ENCODE data around the gene AGBL4. TPM values are rescaled to one million over a fixed set of nuclear protein-coding genes. Genes with fewer than 3 reads are reported as not detected.
"Not testable (repeated sequence)": the region's sequence is repeated elsewhere in the genome, so short reads cannot be mapped to it uniquely, and the experiment has no call there.

Gene AGBL4
- total RNA-seq, 4 donors from 2014 or later = 0.44 to 1.5 (median 1.2) TPM; not detected in 1

DNA sequence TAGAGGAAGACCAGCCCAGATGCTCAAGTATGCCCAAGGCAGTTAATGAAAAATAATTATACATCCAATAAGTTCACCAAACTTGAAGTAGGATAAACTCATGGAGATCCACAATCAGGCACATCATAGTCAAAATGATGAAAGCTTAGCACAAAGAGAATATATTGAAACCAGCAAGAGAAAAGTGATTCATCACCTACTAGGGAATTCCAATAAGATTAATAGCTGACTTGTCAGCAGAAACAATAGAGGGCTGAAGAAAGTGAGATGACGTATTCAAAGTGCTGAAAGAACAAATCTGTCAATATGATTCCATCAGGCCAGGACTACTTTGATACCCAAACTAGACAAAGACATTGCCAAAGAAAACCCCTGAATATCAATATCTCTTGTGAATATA lies 995.4 kb downstream of the AGBL4 start:
- 79 to 97% methylated on average over 1 of the region's 1 CpG for WGBS, 2 donors
- H3K4me3 ChIP-seq = no peak overlapping the region
- DNase-seq (ENCODE audit: low spot score in 2 of 2) = no peak
- H3K9me3 ChIP-seq = peaks cover 0 to 28% (median 0%) of the 10 kb centered on the region in 4 donors
- no peaks in the 10 kb centered on the region for H3K27me3 ChIP-seq
- no peaks in the 10 kb centered on the region for H3K36me3 ChIP-seq
- H3K4me1 ChIP-seq = no peaks in the 10 kb centered on the region
- H3K27ac ChIP-seq = no peak overlapping the region
- no peak for TF ChIP-seq EP300 (IDR thresholded peaks at IDR 0.05)
- TF ChIP-seq POLR2A (IDR thresholded peaks at IDR 0.05) = no peak
- TF ChIP-seq CTCF (IDR thresholded peaks at IDR 0.05) = no peak

GRCh38 chr1:49026230-49026811 lies 997.4 kb downstream of the AGBL4 start:
- WGBS, 2 donors = 51 to 75% methylated on average over 1 of the region's 1 CpG
- no peaks in the 10 kb centered on the region for H3K27me3 ChIP-seq
- H3K36me3 ChIP-seq = no peaks in the 10 kb centered on the region
- TF ChIP-seq EP300 (IDR thresholded peaks at IDR 0.05) (no peak), CTCF (IDR thresholded peaks at IDR 0.05) (no peak), POLR2A (IDR thresholded peaks at IDR 0.05) (no peak)
- H3K9me3 ChIP-seq = peaks cover 0 to 28% (median 0%) of the 10 kb centered on the region in 4 donors
- H3K4me1 ChIP-seq = no peaks in the 10 kb centered on the region
- no peak overlapping the region for H3K27ac ChIP-seq
- H3K4me3 ChIP-seq = no peak overlapping the region
- no peak for DNase-seq (ENCODE audit: low spot score in 2 of 2)

- Histone ChIP-seq H3K27me3 (no peaks in the 10 kb centered on the region), H3K4me1 (no peaks in the 10 kb centered on the region), H3K4me3 (no peak overlapping the region), H3K36me3 (no peaks in the 10 kb centered on the region), H3K9me3 (no peaks in the 10 kb centered on the region), H3K27ac (no peak overlapping the region)
- 64 to 66% methylated on average over 5 of the region's 5 CpGs for WGBS, 2 donors
- DNase-seq (ENCODE audit: low spot score in 2 of 2) = no peak
- TF ChIP-seq POLR2A (IDR thresholded peaks at IDR 0.05) (no peak), EP300 (IDR thresholded peaks at IDR 0.05) (no peak), CTCF (IDR thresholded peaks at IDR 0.05) (no peak)
These were observed 1007.5 kb downstream of the AGBL4 start for GRCh38 chr1:49016030-49016977.

DNA sequence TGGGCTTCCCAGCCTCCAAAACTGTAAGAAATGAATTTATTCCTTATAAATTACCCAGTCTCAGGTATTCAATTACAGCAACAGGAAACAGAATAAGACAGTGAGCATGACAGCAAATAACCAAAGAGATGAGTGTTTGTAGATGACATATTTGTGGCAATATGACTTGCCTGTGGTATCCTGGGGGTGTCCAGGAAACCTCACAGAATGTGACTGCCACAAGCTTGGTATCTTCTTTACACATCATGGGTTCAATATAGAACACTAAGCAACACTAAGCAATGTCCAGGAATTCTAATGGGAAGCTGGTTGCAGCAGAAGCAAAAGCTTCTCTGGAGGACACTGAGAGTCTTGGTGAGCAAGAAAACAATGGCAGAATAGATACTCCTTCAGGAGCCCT lies 1010.7 kb downstream of the AGBL4 start:
- Histone ChIP-seq H3K36me3 (no peaks in the 10 kb centered on the region), H3K4me3 (no peak overlapping the region), H3K27ac (no peak overlapping the region), H3K4me1 (no peaks in the 10 kb centered on the region), H3K9me3 (no peaks in the 10 kb centered on the region), H3K27me3 (no peaks in the 10 kb centered on the region)
- DNase-seq (ENCODE audit: low spot score in 2 of 2) = no peak
- TF ChIP-seq CTCF (IDR thresholded peaks at IDR 0.05) = no peak
- no peak for TF ChIP-seq POLR2A (IDR thresholded peaks at IDR 0.05)
- no peak for TF ChIP-seq EP300 (IDR thresholded peaks at IDR 0.05)

GRCh38 chr1:49002981-49003380 lies 1020.8 kb downstream of the AGBL4 start:
- 91 to 94% methylated on average over 10 of the region's 10 CpGs for WGBS, 2 donors
- H3K4me3 ChIP-seq; H3K36me3 ChIP-seq; H3K27me3 ChIP-seq; H3K27ac ChIP-seq; DNase-seq (ENCODE audit: low spot score in 2 of 2); H3K4me1 ChIP-seq; H3K9me3 ChIP-seq: not testable (repeated sequence)
